HG02759 (cell line): ENCODE data around the gene RFXANK.
"Not testable (repeated sequence)": the region's sequence is repeated elsewhere in the genome, so short reads cannot be mapped to it uniquely, and the experiment has no call there.

Experiments
- ATAC-seq: cut with Tn5 transposase; IDR thresholded peaks from one replicate; pipeline ENCODE4 v1.9.1; 2021; ENCODE audit warnings: mild to moderate bottlenecking, moderate library complexity; ENCODE audit not compliant: unreplicated experiment

Gene RFXANK

DNA sequence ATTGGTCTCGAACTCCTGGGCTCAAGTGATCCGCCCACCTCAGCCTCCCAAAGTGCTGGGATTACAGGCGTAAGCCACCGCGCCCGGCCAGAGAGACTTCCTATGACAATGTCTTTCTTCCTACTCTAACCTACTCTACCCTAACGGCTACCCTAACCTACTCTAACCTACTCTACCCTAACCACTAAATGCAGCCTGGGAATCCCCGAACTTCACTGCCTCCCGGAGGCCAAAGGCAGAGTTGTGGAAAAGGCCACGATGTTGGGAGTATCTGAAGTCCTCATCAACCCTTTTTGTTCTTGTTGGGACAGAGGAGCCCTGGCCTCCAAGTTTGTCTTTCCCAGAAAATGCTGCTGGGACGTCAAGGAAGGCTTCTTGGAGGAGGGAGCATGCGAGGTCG, 12.1 kb downstream of the RFXANK start:
- ATAC-seq: no peak

GRCh38 chr19:19205416-19206410, 13.7 kb downstream of the RFXANK start:
- no peak for ATAC-seq

DNA sequence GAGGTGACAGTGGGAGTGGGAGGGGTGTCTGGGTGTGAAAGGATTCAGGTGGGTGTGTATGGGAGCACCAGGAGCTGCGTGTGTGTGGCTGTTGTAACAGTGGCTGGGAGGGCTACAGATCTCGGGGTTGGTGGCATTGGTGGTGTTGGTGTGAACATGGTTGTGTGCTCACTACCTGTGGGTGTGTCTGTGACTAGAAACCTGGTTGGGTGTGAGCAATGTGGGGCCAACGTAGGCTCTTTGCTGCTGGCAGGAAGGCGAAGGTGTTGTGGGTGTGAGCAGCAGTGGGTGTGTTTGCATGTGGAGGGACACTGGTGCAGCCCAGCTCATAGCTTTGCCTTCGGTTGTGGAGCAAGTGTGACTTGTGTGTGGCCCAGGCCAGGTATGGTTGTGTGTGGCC, 14.9 kb downstream of the RFXANK start:
- no peak for ATAC-seq

GRCh38 chr19:19207637-19208572, 15.8 kb downstream of the RFXANK start:
- ATAC-seq: no peak

- ATAC-seq: no peak
Observed at GRCh38 chr19:19209372-19209771, 17.3 kb downstream of the RFXANK start.

DNA sequence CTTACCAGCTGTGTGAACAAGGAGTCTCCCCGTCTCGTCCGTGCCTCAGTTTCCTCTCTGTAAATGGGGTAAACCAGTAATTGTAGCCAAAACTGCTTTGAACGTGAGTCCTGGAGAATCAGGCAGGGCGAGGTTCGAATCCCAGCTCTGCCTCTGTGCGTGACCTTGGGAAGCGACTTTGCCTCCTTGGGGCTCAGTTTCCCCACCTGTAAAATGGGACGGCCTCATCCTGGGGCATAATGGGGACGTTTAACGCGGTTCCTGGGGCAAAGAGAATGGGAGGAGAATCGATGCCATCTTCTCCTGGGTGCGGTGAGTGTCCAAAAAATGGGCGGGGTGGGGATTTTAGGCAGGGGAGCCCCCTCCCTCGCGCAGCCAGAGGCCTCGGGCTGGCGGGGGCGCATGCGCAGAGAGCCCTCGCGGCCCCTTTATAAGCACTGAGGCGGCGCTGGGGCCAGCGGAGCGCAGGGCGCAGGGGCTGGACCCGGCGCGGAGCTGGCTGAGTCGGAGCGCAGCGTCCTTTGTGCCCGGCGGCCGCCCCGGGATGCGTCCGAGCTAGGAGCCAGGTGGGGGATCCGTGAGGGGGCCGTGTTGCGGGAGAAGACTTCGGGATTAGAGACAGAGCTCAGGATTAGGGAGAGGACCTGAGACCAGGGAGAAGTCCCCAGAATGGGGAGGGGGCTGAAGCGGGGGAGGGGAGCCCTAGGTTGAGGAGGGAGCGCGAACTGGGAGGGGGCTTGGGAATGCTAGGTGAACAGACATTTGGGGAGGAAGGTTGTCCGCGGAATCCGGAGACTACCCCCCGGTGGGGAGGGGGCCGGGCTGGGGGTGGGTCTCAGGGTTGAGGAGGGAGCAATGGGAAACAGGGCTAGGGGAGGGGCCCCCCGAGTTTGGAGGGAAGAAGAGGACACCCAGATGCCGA, 19.7 kb downstream of the RFXANK start, which contains the start of gene NCAN:
TSS of gene NCAN (plus strand) at position 460 of the 922 bp plus-strand sequence. CDS start 4,996 bp downstream, outside the sequence.
- no peak for ATAC-seq

GRCh38 chr19:19212916-19213315, 20.9 kb downstream of the RFXANK start:
- no peak for ATAC-seq

DNA sequence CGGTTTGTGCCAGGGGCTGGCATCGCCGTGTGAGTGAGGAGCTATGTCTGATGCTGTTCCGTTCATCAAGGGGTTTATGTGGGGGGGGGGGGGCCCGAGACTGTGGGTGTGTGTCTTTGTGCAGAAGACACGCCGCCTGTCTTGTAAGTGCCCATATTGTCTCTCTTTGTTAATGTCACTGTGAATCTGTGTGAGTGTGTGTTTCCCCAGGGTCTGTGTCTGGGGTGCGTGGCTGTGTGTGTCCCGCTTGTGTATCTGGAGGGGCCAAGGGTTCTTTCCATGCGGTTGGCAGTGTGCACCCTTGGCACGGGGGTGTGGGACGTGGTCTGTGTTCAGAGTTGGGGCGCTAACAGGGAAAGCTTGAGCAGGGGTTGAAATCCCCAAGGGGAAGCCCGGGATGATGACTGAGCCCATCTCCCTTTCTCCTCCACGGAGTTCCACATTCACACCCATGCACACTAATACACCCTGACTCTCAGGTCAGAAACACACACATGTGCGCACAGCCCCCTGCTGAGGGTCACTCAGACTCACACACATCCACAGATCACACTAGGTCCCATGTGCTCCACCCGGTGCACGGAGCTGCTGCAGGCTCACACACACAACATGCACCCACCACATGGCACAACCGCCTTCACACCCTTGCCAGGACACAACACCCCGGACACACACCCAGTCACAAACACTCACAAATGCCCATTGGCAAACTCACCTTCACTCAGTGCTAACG, 21.5 kb downstream of the RFXANK start:
- no peak for ATAC-seq

DNA sequence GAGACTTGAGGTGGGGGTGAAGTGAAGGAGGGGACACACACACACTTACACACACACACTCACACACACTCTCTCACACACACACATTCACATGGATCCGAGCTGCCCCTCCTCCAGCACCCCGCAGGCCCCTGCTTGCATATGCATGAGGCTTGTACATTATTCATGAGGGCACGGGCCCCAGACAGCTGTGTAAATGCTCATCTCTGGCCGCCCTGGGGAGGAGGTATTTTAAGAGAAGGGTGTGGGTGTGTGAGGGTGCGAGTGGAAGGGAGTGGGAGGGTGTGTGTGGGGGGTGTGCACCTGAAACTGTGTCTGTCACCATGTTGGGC, 22.1 kb downstream of the RFXANK start:
- no peak for ATAC-seq

DNA sequence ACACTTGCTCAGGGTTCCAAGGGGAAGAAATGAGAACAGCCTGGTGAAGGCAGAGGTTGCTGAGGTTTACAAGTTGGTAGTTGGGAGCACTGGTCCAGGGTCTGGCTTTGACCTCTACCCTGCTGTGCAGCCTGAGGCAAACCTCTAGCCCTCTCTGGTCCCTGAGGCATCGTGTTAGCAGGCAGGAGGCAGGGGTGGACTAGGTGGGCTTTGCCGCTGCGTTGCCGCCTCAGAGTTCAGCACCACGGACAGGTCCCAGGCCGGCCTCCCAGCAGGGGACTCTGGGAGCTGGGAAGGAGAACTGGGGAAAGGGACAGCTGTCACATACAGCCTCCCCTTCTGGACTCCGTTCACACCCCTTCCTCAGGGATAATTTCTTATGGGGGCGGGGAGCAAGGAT, 22.8 kb downstream of the RFXANK start:
- no peak for ATAC-seq

DNA sequence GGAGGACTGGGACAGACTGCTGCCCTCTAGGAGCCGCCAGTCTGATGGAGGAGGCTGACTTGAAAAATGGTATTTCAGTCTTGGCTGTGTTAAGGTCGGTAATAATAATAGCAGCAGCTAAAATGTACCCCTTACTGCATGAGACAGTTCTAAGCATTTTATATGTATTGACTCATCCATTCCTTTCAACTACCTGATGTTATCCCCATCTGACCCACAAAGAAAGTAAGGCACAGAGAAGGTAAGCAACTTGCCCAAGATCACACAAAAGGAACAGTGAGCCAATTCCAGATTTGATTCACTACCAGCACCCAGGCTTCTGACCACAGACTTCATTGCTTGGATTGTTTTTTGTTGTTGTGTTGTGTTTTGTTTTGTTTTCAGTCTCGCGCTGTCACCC, 23.7 kb downstream of the RFXANK start:
- ATAC-seq: no peak

DNA sequence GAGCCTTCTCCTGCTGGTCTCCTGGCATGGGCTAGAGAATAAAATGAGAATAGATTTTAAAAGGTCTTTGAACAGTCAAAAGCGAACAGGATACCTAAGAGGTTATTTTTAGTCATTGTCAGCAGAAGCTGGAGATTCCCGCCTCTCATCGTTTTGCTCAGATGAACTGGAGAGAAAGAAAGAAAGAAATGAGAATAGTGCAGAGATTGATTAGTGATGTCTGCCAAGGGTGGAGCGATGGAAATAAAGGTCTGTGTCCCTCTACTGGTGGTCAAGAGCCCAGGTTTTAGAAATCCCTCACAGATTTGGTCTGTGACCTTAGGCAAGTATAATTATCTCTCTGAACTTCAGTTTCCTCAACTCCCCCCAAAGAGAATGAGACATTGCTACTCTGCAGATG, 25.0 kb downstream of the RFXANK start:
- no peak for ATAC-seq

DNA sequence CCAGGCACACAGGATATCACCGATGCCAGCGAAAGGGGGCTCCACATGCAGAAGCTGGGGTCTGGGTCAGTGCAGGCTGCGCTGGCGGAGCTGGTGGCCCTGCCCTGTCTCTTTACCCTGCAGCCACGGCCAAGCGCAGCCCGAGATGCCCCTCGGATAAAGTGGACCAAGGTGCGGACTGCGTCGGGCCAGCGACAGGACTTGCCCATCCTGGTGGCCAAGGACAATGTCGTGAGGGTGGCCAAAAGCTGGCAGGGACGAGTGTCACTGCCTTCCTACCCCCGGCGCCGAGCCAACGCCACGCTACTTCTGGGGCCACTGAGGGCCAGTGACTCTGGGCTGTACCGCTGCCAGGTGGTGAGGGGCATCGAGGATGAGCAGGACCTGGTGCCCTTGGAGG, 26.9 kb downstream of the RFXANK start:
- no peak for ATAC-seq

DNA sequence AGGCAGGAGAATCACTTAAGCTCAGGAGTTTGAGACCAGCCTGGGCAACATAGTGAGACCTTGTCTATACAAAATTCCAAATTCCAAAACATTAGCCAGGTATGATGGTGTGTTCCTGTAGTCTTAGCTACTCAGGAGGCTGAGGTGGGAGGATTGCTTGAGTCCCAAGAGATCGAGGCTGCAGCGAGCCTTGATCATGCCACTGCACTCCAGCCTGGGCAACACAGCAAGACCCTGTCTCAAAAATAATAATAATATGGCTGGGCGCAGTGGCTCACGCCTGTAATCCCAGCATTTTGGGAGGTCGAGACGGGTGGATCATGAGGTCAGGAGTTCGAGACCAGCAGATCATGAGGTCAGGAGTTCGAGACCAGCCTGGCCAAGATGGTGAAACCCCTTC, 28.9 kb downstream of the RFXANK start:
- not testable (repeated sequence) for ATAC-seq

DNA sequence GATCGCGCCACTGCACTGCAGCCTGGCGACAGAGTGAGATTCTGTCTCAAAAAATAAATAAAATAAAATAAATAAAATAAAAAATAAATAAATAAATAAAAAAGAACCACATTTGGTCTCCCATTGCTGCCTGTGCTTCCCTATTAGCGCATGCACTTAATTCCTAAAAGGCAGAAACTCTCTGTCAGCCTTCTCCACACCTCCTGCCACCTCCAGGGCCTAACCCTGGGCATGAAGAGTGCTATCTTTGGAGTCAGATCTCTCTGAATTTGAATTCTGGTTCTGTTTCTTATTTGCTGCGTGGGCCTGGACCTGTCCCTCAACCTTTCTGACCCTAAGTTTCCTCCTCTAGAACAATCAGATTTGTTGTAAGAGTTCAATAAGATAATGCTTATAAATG, 31.0 kb downstream of the RFXANK start:
- ATAC-seq: no peak

DNA sequence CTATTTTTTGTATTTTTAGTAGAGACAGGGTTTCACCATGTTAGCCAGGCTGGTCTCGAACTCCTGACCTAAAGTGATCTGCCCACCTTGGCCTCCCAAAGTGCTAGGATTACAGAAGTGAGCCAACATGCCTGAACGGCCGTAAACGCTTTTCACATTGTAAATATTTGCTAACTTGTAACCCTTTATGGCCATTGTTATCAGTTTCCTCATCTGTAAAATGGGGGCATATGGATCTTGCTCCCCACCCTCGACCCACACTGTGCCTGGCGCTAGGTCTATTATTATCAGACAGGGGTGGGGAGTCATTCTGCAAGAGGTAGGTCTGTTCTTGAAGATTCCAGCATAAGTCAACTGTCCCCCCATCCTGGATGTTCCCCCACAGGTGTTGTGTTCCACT, 31.6 kb downstream of the RFXANK start:
- no peak for ATAC-seq

- ATAC-seq: no peak
Observed at GRCh38 chr19:19224150-19224851, 32.2 kb downstream of the RFXANK start.

GRCh38 chr19:19224852-19225494, 32.9 kb downstream of the RFXANK start:
- peak; percentile 73 for ATAC-seq

DNA sequence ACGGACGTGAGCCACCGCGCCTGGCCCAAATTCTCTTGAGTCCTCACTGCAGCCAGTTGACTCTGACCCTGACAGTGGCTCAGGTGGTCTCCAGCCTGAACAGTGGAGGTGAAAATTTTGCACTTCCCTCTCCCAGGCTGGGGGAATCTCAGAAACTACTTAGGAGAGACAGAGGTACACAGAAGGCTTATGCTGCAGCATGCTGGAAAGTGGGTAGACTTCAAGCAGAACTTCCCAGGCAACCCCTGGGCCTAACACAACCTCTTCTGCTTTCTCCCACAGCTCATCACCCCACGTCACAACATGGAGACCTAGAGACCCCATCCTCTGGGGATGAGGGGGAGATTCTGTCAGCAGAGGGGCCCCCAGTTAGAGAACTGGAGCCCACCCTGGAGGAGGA, 34.1 kb downstream of the RFXANK start:
- ATAC-seq: no peak
